Measurements from ENCODE around the gene CARD11.

CARD11 gene

GRCh38 chr7:2941216-2941859 is 102.3 kb downstream of the CARD11 start:
- no peak for DNase-seq (ENCODE audit: low read depth in 2 of 2)

GRCh38 chr7:2940466-2940865 is 103.2 kb downstream of the CARD11 start:
- DNase-seq (ENCODE audit: low read depth in 2 of 2) = no peak

- no peak for DNase-seq (ENCODE audit: low read depth in 2 of 2)
These were observed 104.3 kb downstream of the CARD11 start for GRCh38 chr7:2939193-2939885.

DNA sequence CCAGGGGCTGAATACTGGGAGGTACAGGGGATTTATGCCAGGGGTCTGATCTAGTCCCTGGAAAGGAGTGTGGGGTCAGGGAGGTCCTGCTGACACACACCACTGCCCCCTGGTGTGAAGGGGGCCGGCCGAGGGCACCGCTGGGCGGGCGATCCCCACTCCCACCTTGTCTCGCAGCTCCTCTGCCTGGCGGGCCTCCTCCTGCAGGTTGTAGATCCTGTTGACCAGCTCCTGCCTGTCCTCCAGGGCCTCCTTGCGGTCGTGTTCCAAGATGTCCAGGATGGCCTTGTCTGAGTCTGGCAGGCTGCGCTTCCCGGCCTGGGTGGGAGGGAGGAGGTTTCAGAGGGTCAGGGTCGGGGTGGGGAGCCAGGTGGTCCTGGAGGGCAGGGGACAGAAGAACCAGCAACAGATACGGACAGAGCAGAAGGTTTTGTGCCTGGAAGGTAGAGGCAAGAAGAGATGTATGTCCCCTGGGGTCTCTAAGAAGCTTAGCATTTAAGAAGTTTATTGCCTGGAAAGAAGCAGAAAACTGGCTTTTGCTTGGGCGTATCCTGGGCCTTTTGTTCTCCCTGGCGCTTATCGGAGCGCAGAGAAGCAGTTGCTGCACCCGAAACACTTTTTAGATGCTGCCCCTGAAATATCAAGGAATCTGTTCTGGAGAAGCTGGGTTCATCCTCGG is 105.0 kb downstream of the CARD11 start:
- DNase-seq (ENCODE audit: low read depth in 2 of 2) = no peak

DNA sequence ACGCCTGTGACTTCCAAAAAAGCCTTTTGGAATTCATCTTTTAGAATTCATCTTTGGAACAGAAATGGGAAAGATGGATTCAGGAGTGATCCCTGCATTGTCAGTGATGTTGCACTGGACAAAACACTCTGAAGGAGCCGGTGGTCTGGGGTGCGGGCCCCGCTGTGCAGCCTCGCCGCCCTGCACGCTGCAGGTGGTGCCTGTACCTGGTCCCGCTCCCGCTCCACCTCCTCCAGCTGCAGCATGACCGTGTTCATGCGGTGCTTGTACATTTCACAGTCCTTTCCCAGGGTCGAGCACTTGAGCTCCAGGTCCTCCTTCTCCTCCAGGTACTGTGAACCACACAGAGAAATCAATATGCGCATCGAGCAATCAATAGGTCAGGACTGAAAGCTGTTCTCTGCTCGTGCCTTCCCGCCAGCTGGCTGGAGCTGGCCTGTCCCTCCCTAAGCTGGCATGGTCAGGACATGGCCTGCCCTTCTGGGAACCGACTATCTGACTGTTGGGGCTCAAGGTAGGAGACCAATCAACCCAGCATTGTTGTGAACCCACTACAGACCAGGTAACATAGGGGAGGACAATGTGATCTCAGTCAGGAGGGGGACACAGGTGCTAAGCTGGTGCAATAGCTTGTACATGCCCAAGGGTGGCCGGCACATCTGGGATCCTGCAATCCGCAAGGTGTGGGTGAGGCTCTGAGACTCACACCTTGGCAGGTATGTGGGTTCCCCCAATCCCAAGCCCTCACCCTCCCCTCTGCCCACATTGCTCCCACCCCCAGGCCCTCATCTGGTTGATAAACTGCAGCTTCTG is 105.8 kb downstream of the CARD11 start:
- no peak for DNase-seq (ENCODE audit: low read depth in 2 of 2)

GRCh38 chr7:2936891-2937580 is 106.6 kb downstream of the CARD11 start:
- no peak for DNase-seq (ENCODE audit: low read depth in 2 of 2)

GRCh38 chr7:2936301-2936700 is 107.4 kb downstream of the CARD11 start:
- DNase-seq (ENCODE audit: low read depth in 2 of 2) = no peak

DNA sequence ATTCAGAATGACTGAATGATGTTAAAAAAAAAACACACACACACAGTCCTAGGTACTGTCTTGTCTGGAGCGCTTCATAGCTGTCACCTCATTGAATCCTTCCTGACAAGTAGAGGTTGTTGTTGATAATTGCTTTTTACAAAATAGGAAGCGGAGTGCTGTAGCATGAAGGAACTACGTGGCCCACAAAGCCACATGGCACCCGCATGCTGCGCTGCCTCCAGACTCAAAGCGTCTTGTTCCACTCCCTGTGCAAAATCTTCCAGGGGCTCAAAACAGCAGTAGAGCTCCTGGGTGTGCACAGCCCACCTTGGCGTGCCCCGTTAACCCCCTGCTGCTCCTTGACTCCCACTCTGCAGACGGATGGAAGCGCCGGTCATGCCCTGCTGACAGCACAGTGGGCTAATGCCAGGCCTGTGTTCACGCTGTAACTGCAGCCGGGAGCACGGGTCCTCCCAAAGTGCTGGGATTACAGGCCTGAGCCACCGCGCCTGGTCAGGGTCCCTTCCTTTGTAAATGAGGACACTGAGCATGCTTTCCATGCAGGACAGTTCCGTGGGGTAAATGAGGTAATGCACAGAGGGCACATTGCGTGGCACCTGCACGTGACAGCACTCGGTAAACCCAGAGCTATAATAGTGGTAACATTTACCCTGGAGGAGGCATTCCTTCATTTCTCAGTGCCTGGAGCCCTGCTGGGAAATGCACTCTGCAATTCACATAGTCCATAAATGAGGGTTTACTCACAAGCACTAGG is 108.5 kb downstream of the CARD11 start:
- no peak for DNase-seq (ENCODE audit: low read depth in 2 of 2)

GRCh38 chr7:2934211-2934731 is 109.4 kb downstream of the CARD11 start:
- DNase-seq (ENCODE audit: low read depth in 2 of 2) = peak in 1 of 2 donors; percentile 32

DNA sequence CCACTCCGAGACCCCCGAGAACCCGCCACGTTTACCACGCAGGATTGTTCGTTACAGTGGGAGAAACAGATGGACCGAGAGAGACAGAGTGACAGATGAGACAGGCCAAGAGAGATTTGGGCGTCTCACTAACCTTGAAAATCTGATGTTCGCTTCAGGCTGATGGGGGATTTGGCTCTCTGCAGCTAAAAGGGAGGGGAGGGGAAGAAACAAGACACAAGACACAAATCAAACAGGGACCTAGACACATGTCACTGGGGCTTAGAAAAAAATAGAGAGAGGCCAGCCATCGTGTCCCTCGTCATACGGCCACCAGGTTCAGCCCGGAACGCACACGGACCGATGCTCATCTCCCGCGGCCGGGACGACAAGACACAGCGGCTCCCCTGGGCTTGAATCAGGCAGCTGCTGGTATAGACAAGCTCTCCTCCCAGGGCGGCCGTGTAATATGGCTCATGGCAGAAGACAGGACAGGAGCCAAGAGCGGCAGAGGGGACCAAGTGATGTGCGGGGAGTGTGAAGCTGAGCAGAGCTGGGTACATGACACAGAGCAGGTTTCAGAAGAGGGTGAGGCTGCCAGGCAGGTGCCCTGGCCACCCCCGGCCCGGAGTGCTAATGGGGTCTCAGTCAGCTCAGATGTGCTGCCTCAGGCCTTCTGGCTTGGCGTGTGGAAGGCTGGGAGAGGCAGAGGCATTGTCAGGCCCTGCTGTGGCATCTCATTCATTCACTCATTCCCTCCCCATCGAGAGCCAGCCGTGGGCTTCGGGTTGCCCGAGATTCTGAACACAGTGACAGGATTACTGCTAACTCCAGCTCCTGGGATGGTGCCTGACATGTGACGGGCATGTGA is 111.0 kb downstream of the CARD11 start:
- no peak for DNase-seq (ENCODE audit: low read depth in 2 of 2)

DNA sequence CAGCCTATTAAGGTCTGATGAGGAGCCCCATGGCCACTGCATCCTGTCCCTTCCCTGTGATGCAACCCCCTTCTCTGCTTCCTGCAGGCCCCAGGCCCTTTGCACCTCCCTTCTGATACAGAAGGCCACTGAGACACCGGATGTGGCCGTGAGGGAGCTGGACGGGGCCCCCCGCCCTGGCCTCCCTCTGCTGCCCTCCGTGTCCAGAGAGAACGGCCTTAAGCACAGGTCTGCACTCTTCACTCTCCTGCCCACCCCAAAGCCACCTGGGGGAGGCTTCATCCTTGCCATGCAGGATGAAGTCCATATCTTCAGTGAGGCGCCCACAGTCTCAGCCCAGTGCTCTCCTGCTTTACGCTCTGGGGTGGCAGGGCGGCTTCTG is 112.6 kb downstream of the CARD11 start:
- no peak for DNase-seq (ENCODE audit: low read depth in 2 of 2)

DNA sequence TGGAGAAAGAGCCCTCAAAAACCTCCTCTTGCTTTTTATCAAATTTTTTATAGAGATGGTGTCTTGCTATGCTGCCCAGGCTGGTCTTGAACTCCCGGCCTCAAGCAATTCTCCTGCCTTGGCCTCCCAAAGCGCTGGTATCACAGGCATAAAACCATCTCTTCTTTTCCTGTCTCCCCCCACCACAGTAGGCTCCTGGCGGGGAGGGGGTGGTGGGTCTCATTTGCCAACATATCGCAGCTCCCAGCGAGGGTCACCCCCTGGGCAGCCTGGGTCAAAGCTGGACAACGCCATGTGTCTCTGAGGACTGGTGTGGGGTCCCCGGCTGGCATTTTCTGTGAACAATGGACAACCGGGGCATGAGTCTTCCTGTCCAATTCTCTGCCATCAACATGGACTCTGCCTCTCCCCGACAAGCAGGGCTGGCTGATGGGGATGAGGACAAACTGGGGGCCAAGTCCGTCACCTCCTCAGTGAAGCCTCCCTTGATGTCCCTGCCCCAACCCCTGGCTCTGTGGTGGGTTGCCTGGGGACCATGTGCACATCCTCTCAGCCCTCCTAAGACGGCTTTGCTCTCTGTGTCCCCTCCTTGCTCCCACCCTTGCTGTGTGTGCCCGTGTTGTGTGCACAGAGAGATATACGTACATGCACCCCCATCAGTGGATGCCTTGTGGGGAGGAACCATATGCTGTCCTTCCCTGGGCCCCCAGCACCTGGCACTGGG is 113.2 kb downstream of the CARD11 start:
- no peak for DNase-seq (ENCODE audit: low read depth in 2 of 2)

DNA sequence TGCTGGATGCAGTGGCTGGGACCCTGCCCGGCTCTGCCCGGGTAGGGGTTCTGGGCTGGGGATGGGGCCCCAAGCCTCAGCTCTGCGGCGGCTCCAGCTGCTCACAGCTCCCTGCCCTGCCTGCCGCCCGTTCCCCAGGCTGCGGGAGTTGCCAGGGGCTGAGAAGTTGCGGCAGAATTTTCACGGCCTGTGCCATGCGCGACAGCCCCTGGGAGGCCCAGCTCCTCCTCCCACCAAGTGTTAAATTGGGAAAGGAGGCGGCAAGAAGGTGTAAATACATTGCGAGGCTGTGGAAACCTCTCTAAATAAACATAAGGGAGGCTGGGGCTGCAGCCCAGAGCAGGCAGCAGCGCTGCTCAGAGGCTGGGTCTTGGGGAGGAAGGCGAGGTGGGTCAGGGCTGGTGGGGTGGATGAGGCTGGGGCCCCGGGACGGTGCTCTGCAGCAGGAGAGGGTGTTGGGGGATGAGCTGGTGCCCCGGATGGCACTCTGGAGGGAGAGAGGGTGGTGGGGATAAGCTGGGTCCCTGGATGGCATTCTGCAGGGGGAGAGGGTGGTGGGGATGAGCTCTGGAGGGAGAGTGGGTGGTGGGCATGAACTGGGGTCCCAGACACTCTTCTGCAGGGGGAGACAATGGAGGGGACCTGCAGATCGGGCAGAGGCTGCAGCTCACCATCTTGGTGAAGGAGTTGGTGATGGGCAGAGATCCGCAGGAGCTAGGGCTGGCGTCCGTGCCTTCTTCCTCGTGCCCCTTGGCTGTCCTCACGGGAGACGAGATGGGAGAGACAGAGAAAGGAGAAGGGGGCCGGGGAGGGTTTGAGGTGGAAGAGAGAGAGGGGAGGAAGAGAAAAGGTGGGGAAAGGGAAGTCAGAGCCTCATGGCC is 114.1 kb downstream of the CARD11 start:
- no peak for DNase-seq (ENCODE audit: low read depth in 2 of 2)

DNA sequence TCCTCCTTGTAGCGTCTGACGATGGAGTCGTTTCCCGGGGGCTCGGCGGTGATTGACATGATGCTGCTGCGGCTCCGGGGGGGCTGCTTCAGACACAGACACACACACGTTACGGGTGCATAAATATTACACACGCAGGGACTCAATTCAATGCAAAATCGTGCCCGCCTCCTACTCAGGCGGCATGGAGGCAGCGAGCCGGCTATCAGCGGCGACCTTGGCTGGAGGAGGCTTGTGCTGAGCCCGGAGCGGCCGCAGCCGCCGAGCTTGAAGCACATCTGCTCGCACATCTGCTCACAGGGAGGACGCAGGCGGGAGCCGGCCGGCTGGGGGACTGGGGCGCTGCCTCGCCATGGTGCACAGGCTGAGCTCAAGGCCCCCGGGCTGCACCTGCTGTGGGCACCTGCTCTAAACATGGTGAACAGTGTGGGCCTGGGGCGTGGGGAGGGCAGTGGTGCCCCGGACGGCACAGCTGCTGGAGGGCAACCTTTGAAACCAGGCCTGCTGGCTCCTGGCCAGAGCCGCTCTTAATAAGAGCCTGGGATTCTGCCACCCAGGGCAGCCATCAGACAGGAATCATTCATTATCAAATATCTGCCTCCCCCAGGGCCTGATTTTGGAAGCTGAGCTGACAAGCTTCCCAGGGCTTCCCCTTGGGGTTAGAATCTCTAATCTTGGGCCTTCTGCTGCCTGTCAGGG is 114.9 kb downstream of the CARD11 start:
- no peak for DNase-seq (ENCODE audit: low read depth in 2 of 2)

DNA sequence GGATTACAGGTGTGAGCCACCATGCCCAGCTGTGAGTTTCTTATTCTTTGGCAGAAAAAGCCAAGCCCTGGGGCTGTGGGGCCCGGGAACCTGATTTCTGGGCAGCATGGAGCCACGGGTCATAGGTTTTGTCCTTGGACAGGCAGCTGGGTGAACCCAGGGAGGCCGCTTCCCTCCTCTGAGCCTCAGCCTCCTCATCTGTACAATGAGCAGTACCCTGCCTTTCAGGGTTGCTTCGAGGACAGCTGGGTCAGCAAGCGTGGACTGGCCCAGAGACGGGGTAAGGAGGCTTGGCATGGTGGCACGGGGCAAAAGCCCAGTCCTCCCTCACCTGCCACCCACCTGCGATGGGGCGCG is 115.4 kb downstream of the CARD11 start:
- no peak for DNase-seq (ENCODE audit: low read depth in 2 of 2)

DNA sequence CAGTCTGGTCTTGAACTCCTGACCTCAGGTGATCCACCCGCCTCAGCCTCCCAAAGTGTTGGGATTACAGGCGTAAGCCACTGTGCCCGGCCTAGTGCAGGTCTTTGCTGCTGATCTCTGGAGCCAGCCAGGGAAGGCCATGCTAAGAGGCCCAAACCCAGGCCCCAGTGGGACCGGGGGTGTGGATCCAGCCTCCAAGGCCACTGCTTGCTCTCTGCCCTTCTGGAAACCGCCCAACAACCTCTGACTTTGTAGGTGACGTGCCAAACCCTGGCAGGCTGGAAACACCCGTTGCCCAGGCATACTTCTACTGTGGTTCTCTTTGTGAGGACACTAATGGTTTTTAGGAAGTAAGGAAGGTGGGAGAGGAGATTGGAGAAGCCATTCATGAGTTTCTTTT is 116.1 kb downstream of the CARD11 start:
- DNase-seq (ENCODE audit: low read depth in 2 of 2) = no peak

DNA sequence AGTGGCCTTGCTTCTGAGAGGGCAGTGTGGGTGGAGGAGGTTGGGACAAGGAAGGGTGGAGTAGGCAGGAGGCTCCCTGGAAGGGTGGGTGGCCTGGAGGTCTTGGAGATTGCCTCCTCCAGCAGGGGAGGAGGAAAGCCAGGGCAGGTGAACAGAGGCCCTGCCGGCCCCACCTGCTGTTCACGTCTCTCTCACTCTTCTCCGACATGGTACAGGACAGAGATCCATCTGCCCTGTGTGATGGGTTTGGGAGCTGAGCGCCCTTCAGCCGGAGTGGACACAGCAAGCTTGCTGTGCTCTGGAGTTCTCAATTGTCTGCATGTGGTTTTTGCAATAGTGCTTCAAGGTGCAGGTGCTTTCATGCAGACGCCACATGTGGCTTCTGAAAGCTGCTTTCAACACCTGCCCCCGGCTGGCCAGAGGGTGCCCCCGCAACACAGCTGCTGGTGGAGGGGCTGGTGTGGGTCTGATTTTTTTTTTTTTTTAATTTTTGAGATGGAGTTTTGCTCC is 116.7 kb downstream of the CARD11 start:
- no peak for DNase-seq (ENCODE audit: low read depth in 2 of 2)
